Measurements from ENCODE around the gene PHB1.

PHB1 gene

GRCh38 chr17:49443862-49444261 is 29.2 kb upstream of the PHB1 start (continued):
- TF ChIP-seq ZNF221 (tag by site-specific recombination; IDR thresholded peaks at IDR 0.05; ENCODE audit: borderline replicate concordance) (no peak), GLI2 (tag by site-specific recombination; IDR thresholded peaks at IDR 0.05; ENCODE audit: borderline replicate concordance, low read depth) (no peak), ZNF704 (tag by site-specific recombination; IDR thresholded peaks at IDR 0.05) (no peak), ZNF248 (tag by site-specific recombination; IDR thresholded peaks at IDR 0.05) (no peak), ZBTB6 (tag by site-specific recombination; IDR thresholded peaks at IDR 0.05) (no peak)

DNA sequence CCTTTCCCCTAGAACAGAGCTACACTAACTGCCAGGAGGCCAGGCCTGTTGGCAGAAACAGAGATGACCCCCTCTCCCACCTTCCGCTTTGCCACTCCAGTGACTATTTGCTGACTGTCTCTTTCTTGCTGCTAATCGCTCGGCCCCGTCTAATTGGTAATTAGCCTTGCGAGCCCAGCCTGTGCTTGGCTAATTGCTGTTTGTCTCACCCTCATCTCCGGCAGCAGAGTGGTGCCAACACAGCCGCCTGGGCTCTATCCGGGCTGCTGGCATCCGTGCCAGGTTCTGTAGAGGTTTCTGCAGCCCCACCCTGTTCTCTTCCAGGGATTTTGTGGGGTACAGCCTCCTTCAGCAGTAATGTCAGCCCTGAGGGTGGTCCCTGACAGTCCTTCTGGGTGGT is 27.4 kb upstream of the PHB1 start:
- no peaks in the 10 kb centered on the region for H3K4me1 ChIP-seq (ENCODE audit: control insufficient read depth, insufficient read depth, low read length)
- CTCF ChIA-PET: interaction anchor here (0.7 to 15.3 kb wide), 2 partner anchors 112 to 286 kb away, joined by 3 to 303 read pairs; no protein-coding TSS in a partner anchor
- no peaks in the 10 kb centered on the region for H3K36me3 ChIP-seq (ENCODE audit: control insufficient read depth in 2 of 2, insufficient read depth in 1 of 2, low read length in 2 of 2)
- no peak overlapping the region for H3K4me3 ChIP-seq (ENCODE audit: low read depth, low read length)
- H3K27ac ChIP-seq (ENCODE audit: extremely low read depth, low read depth, low read length): no peak overlapping the region
- TF ChIP-seq, protein P1, sequence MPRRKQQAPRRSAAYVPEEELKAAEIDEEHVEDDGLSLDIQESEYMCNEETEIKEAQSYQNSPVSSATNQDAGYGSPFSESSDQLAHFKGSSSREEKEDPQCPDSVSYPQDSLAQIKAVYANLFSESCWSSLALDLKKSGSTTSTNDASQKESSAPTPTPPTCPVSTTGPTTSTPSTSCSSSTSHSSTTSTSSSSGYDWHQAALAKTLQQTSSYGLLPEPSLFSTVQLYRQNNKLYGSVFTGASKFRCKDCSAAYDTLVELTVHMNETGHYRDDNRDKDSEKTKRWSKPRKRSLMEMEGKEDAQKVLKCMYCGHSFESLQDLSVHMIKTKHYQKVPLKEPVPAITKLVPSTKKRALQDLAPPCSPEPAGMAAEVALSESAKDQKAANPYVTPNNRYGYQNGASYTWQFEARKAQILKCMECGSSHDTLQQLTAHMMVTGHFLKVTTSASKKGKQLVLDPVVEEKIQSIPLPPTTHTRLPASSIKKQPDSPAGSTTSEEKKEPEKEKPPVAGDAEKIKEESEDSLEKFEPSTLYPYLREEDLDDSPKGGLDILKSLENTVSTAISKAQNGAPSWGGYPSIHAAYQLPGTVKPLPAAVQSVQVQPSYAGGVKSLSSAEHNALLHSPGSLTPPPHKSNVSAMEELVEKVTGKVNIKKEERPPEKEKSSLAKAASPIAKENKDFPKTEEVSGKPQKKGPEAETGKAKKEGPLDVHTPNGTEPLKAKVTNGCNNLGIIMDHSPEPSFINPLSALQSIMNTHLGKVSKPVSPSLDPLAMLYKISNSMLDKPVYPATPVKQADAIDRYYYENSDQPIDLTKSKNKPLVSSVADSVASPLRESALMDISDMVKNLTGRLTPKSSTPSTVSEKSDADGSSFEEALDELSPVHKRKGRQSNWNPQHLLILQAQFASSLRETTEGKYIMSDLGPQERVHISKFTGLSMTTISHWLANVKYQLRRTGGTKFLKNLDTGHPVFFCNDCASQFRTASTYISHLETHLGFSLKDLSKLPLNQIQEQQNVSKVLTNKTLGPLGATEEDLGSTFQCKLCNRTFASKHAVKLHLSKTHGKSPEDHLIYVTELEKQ (tag by site-specific recombination; IDR thresholded peaks at IDR 0.05; ENCODE audit: borderline replicate concordance): no peak
- TF ChIP-seq ZNF544 (tag by site-specific recombination; IDR thresholded peaks at IDR 0.05) (no peak), SCRT2 (tag by site-specific recombination; IDR thresholded peaks at IDR 0.05) (no peak), ZEB2 (tag by site-specific recombination; IDR thresholded peaks at IDR 0.05) (no peak), KLF16 (tag by site-specific recombination; IDR thresholded peaks at IDR 0.05) (no peak), ZNF324 (tag by site-specific recombination; IDR thresholded peaks at IDR 0.05) (no peak), ZNF292 (tag by site-specific recombination; IDR thresholded peaks at IDR 0.05; ENCODE audit: borderline replicate concordance, low read depth) (no peak), PRDM1 (tag by site-specific recombination; IDR thresholded peaks at IDR 0.05) (no peak), ZNF416 (tag by site-specific recombination; IDR thresholded peaks at IDR 0.05) (no peak), ZNF140 (tag by site-specific recombination; IDR thresholded peaks at IDR 0.05) (no peak), ZNF776 (tag by site-specific recombination; IDR thresholded peaks at IDR 0.05; ENCODE audit: borderline replicate concordance) (no peak), ZNF555 (tag by site-specific recombination; conservative IDR thresholded peaks at IDR 0.05) (no peak), ZNF398 (tag by site-specific recombination; IDR thresholded peaks at IDR 0.05) (no peak), KLF8 (tag by site-specific recombination; IDR thresholded peaks at IDR 0.05) (no peak), SALL2 (tag by site-specific recombination; IDR thresholded peaks at IDR 0.05; ENCODE audit: borderline replicate concordance) (no peak)
- TF ChIP-seq, protein P2, sequence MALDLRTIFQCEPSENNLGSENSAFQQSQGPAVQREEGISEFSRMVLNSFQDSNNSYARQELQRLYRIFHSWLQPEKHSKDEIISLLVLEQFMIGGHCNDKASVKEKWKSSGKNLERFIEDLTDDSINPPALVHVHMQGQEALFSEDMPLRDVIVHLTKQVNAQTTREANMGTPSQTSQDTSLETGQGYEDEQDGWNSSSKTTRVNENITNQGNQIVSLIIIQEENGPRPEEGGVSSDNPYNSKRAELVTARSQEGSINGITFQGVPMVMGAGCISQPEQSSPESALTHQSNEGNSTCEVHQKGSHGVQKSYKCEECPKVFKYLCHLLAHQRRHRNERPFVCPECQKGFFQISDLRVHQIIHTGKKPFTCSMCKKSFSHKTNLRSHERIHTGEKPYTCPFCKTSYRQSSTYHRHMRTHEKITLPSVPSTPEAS (tag by site-specific recombination; IDR thresholded peaks at IDR 0.05): no peak
- POLR2A ChIA-PET: no interaction called here
- H3K9me3 ChIP-seq (ENCODE audit: control insufficient read depth, insufficient read depth, low read depth, low read length): no peaks in the 10 kb centered on the region
